Activated CD8-positive, alpha-beta memory T cell treated with anti-CD3 and anti-CD28 coated beads, Interleukin-2, amount 50 U/mL, for 24 hours (primary cell): ENCODE results near the gene LUZP2.
"Not testable (repeated sequence)": the region's sequence is repeated elsewhere in the genome, so short reads cannot be mapped to it uniquely, and the experiment has no call there.

Experiments used
- DNase-seq: peaks from one replicate; pipeline ENCODE4 v3.0.0-alpha.2; 2020; ENCODE audit errors: extremely low read depth

LUZP2 gene

DNA sequence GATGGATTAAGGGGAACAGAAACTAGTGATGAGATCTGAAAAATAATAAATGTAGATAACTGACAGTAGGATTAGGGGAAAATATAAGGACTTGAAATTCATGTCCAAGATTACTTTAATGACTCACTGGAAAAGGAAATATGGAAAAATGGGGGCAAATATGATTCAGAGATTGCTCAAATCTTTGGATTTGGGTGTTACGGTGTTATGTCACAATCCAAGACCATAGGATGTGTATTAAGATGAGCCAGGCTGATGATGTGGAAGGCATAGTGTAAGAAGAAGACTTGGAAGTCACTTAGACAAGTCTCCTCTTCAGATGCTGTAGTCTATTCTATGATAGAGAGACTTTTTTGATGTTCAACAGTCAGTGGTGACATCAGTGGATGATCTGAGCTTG, 323.7 kb downstream of the LUZP2 start:
- no peak for DNase-seq

DNA sequence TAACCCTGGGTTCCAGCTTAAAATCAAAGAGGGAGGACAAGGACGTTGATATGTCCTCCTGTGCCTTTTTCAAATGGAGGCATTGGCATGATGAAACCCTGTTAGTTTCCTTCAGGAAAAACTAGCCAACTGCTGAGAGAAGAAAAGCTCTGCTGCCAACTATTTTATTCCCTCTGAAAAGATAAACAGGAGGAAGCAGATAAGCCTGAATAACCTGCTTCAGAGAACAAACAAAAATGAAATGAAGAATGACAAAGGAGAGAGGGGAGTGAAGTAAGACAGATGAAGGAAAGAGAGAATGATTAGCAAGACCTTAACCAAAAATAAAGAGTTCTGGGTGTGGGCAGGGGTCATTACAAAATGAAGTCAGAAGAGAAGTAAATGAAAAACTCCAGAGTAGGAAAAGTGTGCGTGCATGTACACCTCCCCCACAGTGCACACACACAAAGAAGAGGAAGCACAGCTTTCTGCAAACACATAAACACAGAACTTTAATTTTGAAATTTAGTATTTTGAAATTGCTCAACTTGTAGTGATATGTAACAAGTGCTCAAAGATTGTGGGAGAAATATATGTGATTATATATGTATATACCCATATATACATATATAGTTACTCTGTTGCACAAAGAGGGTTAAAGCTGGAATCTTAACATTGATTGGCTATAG, 332.2 kb downstream of the LUZP2 start:
- no peak for DNase-seq

DNA sequence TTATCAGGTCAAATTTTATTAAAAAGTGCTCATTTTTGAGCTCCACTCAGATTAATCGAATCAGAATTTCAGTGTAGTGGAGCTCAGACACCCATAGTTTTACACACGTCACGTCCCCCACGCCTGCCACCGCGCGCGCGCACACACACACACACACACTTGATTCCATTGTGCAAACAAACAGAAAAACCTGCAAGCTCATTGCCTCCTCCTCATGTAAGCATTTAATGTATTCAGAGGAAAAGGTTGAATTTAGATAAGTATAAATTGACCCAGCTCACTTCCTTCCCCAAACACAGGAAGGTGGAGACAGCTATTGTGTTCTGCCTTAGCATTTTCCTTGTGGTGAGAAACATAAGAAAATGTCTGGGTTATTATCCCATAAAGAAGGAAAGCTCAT, 336.7 kb downstream of the LUZP2 start:
- no peak for DNase-seq

DNA sequence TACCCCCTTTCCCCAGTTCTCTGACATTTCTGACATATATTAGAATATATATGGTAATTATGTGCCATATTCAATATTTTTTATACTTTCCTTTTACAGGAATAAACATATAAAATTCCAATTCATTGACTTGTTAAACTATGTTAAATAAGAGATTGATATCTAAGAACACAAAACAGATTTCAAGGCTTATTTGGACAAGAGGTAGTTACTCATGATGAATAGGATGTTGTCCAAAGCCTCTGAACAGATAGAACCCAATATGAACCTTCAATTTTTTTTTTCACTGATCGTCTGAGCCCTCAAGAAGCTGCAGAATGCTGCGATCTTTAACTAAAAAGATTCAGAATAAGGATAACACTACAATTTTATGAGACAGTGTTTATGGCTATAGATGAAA, 340.3 kb downstream of the LUZP2 start:
- DNase-seq: no peak

DNA sequence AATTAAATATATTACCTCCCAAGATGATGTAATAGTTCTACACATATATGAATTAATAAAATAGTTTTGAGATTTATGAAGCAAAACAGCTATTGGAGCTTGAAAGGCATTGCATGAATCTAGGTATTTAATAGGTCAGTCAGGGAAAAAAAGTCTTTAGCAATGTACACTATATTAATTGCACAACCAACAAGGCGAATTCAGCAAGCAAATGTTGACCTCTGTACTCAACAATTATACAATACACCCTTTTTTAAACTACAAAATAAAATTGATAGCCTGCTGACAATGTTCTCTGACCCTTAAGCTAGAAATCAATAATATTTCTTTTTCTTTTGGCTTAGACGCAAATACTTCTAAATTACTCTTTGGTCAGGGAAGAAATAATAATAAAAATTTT, 345.5 kb downstream of the LUZP2 start:
- no peak for DNase-seq

DNA sequence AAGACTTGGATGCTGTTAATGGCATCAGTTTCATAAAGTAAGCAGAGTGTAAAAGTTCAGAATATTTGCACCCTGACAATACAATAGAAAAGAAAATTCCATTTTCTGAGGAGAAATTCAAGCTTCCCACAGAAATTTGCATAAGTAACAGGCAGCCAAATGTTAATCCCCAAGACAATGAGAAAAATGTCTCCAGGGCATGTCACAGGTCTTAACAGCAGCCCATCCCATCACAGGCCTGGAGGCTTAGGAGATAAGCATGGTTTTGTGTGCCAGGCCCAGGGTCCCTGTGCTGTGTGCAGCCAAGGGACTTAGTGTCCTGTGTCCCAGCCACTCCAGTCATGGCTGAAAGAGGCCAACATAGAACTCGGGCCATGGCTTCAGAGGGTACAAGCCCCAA, 347.6 kb downstream of the LUZP2 start:
- DNase-seq: no peak

DNA sequence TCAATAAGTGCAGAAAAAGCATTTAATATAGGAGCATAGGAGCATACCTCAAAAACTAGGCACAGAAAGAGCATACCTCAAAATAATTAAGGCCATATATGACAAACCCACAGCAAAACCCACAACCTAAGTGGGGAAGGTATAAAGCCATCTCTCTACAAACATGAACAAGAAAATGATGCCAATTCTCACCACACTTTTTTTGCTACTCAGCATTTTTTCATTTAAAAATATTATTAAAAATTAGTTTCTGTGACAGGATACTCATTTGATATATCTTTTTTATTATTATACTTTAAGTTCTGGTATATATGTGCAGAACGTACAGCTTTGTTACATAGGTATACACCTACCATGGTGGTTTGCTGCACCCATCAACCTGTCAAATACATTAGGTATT, 352.0 kb downstream of the LUZP2 start:
- no peak for DNase-seq

DNA sequence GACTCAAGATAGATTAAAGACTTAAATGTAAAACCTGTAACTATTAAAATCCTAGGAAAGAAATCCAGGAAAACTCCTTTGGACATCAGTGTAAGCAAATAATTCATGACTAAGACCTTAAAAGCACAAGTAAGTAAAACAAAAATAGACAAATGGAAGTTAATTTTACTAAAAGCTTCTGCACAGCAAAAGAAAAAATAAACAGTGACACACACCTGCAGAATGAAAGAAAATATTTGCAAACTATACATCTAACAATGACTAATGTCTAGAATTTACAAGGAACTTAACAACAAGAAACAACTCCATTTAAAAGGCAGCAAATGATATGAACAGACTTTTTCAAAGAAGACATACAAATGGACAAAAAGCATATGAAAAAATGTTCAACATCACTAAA, 359.1 kb downstream of the LUZP2 start:
- no peak for DNase-seq

DNA sequence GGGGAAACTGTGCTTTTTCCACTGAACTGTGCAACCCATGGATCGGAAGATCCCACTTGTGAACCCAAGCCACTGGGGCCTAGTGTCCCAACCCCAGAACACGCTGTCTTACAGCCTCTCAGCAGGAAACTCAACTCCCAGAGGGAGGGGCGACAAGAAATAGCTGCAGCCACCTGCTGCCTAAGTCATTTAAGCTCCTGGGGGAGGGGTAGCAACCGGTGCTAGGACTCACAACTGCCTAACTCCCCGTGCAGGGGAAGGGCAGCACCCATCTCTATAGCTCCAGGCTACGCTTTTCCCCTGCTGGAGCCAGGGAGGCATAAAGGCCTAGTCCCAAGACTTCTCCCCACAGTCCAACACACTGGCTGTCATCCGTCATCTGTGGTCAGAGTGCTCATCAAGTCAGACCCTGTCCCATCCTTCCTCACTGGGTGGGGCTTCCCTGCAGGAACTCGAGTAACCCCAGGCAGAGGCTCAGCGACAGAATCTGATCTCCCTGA, 363.0 kb downstream of the LUZP2 start:
- no peak for DNase-seq

DNA sequence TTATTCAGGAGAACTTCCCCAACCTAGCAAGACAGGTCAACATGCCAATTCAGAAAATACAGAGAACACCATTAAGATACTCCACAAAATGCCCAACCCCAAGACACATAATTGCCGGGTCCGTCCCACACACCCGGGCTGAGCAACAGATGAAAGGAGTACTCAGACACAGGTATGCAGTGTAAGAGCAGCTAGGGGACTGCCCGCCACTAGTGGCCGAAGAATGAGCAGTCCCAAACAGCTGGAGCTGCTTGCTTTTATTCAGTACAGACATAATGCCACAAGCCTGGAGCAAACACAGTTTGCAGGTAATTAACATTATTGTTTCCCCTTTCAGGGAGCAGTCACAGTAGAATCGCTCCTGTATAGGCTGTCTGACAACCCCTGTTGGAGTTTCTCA, 364.6 kb downstream of the LUZP2 start:
- no peak for DNase-seq

DNA sequence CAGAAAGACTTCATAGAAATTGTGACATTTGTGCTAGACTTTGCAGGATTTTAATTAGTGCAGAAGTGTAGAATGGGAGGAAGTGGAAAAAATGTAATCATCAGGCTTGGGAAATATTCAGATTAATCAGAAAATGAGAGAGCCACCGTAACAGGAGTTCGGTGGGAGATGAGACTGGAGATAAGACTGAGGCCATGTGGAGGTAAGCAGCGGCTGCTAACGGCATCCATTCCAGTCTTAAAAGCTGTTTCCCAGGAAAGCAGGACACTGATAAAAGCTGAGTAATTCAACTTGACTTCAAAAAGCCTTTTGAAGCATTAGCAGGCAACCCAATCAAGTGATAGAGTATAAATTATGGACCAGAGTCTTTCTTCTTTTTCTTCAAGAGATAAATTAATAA, 369.9 kb downstream of the LUZP2 start:
- DNase-seq: no peak

DNA sequence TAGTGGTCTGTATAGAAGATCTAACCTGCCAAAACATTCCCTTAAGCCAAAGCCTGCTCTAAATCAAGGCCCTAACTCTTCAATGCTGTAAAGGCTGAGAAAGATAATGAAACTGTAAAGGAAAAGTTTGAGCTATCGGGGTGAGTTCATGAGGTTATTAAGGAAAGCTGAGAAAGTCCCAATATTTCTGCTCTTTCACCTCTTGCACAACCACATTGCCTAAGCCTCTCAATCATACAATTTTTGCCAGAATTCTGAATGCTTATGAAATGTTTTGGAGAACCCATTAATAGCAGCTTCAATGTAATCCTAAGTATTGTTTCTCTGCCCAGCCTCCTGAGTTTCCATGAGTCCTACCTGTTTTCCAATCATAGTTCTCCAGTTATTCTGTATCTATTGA, 373.2 kb downstream of the LUZP2 start:
- no peak for DNase-seq

DNA sequence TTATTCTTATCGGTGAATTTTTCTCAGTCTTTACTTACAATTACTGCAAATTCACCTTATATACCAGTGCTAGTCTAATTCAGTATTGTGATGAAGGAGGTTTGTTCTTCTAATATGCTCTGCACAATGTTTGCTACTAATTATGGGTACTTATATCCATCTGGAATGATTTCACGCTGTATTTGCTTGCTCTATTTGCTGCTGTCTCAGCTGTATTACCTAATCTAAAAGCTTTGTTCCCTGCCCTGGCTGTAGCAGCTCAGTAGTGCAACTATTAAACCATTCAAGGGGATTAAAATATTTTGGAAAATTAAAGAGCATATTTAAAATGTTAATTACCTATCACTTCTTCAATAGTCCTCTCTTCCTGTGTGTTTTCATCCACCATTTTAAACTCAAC, 375.3 kb downstream of the LUZP2 start:
- no peak for DNase-seq

DNA sequence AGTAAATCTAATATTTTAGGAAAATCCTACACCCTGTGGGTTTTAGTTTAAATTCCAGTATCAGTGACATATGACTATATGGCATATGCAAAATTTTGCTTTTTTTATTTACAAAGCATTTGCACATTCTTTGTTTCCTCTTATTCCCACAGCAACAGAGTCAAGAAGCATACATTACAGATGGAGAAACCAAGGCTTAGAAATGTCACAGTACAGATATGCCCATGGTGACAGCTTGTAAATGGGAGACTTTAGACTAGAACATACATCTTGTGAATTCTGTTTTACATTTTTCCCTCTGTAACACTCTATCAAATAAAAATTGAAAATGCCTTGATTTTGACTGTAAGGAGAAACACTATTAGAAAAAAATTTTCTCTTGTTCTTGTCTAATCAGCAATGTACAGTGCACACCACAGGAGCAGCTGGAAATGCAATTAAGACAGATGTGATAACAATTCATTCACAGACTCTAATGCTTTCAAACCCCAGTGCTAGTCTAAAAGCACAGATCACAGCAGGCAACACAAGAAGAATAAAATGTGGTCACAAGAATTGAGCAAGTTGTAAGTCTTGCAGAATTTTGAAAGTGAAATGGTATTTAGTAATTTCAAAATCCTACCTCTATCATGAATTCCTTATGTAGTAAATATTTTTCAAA, 375.9 kb downstream of the LUZP2 start:
- DNase-seq: no peak

DNA sequence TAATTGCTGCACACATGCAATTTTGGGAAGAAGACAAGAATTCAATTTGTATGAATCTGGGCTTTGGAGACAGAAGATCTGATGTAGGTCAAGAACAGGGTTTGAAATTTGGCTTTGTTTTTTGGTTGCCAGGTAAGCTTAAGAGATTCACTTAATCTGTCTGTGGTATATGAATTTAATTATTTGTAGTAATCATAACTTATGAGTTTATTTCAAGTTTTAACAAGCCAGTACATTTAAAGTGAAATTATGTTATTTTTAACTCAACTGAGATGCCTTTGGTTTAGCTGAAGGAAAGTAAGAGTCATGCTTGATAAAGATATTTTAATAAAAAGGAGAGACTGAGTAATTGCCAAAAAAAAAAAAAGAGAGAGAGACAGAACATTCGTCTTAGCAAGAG, 384.1 kb downstream of the LUZP2 start:
- no peak for DNase-seq

DNA sequence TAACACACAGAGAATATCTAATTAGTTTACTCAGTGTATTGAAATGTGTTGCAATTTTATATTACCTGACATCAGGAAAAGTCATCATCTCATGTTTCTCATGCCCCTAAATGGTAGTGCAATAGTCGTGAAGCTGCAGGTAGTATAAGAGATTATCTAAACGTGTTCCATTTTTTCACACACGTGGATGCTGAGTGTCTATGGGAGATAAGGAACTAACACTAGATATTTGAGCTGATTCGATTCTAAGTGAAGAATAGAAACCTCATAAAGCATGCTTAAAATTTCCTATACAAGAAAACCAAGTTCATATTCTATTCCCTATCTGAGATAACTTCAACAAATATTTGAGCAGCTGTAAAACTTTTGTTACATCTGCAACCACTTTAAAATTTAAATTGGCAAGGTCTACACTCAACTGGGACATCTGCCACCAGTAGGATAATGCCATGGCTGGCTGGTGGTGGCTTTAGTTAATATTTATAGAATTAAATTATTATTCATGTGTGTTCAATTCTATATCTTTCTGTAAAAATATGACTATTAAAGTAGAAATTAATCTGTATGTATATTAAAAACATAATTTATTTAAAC, 388.8 kb downstream of the LUZP2 start:
- no peak for DNase-seq

DNA sequence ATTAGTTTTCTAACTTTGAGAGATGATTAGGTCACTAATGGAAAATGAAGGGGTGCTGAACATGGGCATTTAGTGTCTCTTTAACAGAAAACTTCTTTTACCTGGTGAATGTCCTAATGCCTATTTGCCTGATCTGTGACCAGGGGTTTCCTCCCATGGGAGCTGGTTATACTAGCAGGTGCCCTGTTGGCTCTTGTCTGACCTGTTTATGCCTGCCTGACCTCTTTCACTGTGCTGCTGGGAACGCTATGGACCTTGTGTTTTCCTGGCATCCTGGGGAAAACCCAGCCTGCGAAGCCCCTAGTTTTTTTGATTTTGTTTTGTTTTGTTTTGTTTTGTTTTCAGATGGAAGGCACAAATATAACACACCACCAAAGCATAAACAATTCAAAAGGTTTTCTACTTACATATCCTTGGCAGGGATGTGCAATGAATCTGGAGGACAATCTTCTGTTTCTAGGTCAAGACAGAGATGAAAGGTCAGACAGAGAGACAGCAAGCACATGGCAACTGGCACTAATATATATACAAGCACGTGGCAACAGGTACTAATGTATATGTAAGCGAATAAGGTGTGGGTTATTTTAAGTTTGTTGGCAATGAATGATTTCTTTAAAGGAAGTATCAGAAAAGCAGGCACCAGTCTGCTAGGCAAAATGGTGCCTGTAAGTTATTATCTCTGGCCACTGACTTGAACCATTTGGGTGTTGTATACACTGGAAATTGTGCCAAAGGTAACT, 390.2 kb downstream of the LUZP2 start:
- DNase-seq: no peak

DNA sequence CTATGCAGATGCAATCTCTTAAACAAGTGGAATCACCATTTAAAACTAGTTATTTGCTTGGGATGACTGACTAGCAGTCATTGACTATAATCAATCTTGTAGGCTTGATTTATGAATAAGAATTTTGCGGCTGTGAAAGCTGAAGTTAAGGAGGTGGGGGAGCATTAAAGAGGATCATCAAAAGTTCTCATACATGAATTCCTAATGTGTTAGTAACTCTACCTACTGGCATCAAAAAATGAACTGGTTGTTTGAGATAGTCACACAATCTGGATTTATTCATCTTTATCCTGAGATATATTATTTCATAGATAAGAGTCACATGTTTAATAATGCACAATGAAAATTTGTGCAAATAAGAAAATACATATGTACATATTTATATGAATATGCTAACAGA, 393.6 kb downstream of the LUZP2 start:
- no peak for DNase-seq

DNA sequence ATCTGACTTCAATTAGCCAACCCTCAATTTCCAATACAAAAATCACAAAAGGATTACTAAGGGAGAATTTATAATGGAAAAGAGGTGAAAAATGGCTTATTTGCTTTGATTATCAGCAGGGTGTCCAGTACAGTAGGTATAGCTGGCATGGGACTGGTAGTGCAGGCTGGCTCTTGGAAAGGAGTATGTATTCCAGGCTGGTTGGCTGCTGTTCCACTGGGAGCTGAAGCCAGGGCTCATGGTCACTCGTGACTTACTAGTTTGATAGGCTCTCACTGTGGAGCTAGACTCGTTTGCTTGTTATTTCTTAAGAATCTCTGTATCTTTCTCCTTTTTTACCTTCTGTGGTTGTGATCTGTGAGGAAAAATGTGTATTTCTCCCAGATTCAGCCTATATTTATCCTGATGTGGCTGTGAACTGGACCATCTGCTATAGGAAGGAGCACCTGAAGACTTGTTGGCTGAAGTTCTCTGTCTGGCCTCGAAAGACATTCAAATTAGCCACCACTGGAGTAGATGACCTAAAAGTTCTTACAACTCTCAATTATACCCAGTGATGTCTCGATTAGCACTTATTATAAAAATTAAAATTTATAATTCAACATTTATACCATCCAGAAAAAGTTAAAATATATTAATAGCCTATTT, 395.1 kb downstream of the LUZP2 start:
- DNase-seq: not testable (repeated sequence)

DNA sequence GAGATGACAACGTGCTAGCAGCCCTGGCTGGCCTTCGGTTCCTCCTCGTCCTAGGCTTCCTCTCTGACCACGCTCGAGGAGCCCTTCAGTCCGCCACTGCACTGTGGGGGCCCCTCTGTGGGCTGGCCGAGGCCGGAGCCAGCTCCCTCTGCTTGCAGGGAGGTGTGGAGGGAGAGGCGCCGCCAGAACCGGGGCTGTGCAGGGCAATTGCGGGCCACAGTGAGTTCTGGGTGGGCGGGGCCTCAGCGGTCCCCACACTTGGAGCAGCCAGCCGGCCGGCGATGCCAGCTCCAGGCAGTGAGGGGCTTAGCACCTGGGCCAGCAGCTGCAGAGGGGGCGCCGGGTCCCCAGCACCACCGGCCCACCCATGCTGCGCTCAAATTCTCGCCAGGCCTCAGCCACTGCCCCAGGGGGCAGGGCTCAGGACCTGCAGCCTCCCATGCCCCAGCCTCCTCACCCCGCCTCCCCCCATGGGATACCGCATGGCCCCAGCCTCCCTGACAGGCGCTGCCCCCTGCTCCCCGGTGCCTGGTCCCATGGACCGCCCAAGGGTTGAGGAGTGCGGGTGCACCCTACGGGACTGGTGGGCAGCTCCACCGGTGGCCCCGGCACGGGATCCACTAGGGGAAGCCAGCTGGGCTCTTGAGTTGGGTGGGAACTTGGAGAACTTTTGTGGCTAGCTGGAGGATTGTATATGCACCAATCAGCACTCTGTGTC, 399.4 kb downstream of the LUZP2 start:
- DNase-seq: no peak

DNA sequence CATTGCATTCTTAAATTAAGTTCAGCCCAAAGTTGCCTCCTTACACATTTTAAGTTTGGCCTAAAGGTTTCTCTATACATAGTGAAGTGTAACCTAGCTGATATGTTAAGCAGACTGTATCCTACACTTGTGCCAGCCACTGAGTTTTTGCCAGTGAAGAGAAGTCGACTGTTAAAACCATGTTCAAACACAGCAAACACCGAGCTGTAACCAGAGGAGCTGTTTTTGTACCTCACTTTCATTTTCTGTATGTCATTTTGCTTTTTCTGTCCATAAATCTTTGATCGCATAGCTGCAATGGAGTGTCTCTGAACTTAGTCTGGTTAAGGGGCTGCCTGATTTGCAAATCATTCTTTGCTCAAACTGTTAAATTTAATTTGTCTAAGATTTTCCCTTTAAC, 403.7 kb downstream of the LUZP2 start:
- no peak for DNase-seq
